WTC11 (cell line): ENCODE data around the gene ITGA11. TPM values are rescaled to one million over a fixed set of nuclear protein-coding genes. Genes with fewer than 3 reads are reported as not detected.

ENCODE experiments used
- ATAC-seq: fragments of 200-7000 bp; cut with Tn5 transposase; 2 replicates; pipeline ENCODE4 v1.10.0; 2021; ENCODE audit warnings: mild to moderate bottlenecking, moderate library complexity
- CTCF ChIA-PET: fragments of 300-600 bp; sonication (Branson Sonifier 250); formaldehyde crosslinking; loops from one replicate; lab custom pipeline; 2021; ENCODE audit warnings: antibody characterized with exemption; lab: Charles Lee
- POLR2A ChIA-PET: fragments of 350-600 bp; sonication (Branson Sonifier 250); formaldehyde crosslinking; loops from one replicate; lab custom pipeline; 2021; ENCODE audit warnings: antibody characterized with exemption; lab: Charles Lee
- DNase-seq: peaks from one replicate; pipeline ENCODE4 v3.0.0; 2021; ENCODE audit warnings: low spot score
- H3K27ac Mint-ChIP-seq: 2 replicates; pipeline ENCODE4 v1.8.0; 2021; ENCODE audit warnings: mixed read lengths
- H3K27me3 Mint-ChIP-seq: 2 replicates; pipeline ENCODE4 v1.8.0; 2021; ENCODE audit warnings: low read depth, mild to moderate bottlenecking, moderate library complexity, mixed read lengths
- H3K36me3 Mint-ChIP-seq: 2 replicates; pipeline ENCODE4 v1.8.0; 2021; ENCODE audit warnings: mixed read lengths
- H3K4me1 Mint-ChIP-seq: 2 replicates; pipeline ENCODE4 v1.8.0; 2022; ENCODE audit warnings: mixed read lengths
- H3K4me3 Mint-ChIP-seq: 2 replicates; pipeline ENCODE4 v1.8.0; 2021; ENCODE audit warnings: mild to moderate bottlenecking, moderate library complexity, mixed read lengths
- H3K9me3 Mint-ChIP-seq: 2 replicates; pipeline ENCODE4 v1.8.0; 2021; ENCODE audit warnings: mixed read lengths
- ARID4B ChIP-seq: sonication (generic); formaldehyde crosslinking; IDR thresholded peaks from 2 replicates; pipeline ENCODE4 v1.8.0; 2023; ENCODE audit warnings: missing genetic modification reagents, mild to moderate bottlenecking, borderline replicate concordance
- ATF2 ChIP-seq: sonication (generic); formaldehyde crosslinking; IDR thresholded peaks from 2 replicates; pipeline ENCODE4 v1.8.1; 2022; ENCODE audit warnings: low read depth, missing genetic modification reagents, borderline replicate concordance
- CREB1 ChIP-seq: sonication (generic); formaldehyde crosslinking; IDR thresholded peaks from 2 replicates; pipeline ENCODE4 v1.8.0; 2023; ENCODE audit warnings: mild to moderate bottlenecking, missing genetic modification reagents
- E2F1 ChIP-seq: sonication (generic); formaldehyde crosslinking; IDR thresholded peaks from 2 replicates; pipeline ENCODE4 v1.8.0; 2022; ENCODE audit warnings: mild to moderate bottlenecking, missing genetic modification reagents
- ETV6 ChIP-seq: sonication (generic); formaldehyde crosslinking; IDR thresholded peaks from 2 replicates; pipeline ENCODE4 v1.8.1; 2022; ENCODE audit warnings: mild to moderate bottlenecking, missing genetic modification reagents
- HMGXB4 ChIP-seq: sonication (generic); formaldehyde crosslinking; IDR thresholded peaks from 2 replicates; pipeline ENCODE4 v1.8.1; 2023; ENCODE audit warnings: mild to moderate bottlenecking, moderate library complexity, missing genetic modification reagents
- JUN ChIP-seq: sonication (generic); formaldehyde crosslinking; IDR thresholded peaks from 2 replicates; pipeline ENCODE4 v1.8.0; 2023; ENCODE audit warnings: mild to moderate bottlenecking, missing genetic modification reagents
- KAT7 ChIP-seq: sonication (generic); formaldehyde crosslinking; IDR thresholded peaks from 2 replicates; pipeline ENCODE4 v1.8.1; 2023; ENCODE audit warnings: missing genetic modification reagents, mild to moderate bottlenecking, borderline replicate concordance
- MAX ChIP-seq: sonication (generic); formaldehyde crosslinking; IDR thresholded peaks from 2 replicates; pipeline ENCODE4 v1.8.0; 2022; ENCODE audit warnings: mild to moderate bottlenecking, missing genetic modification reagents
- PRRX2 ChIP-seq: fragments of 250-450 bp; sonication (Bioruptor Pico); IDR thresholded peaks from 2 replicates; pipeline ENCODE4 v1.8.0; 2021; ENCODE audit warnings: mild to moderate bottlenecking
- RELA ChIP-seq: sonication (generic); formaldehyde crosslinking; IDR thresholded peaks from 2 replicates; pipeline ENCODE4 v1.8.1; 2022; ENCODE audit warnings: missing genetic modification reagents, mild to moderate bottlenecking, borderline replicate concordance
- SP1 ChIP-seq: sonication (generic); formaldehyde crosslinking; conservative IDR thresholded peaks from 2 replicates; pipeline ENCODE4 v1.8.1; 2022; ENCODE audit warnings: missing genetic modification reagents
- TCF7 ChIP-seq: sonication (generic); formaldehyde crosslinking; IDR thresholded peaks from 2 replicates; pipeline ENCODE4 v1.8.0; 2022; ENCODE audit warnings: mild to moderate bottlenecking, low read depth, missing genetic modification reagents, moderate library complexity
- TEAD4 ChIP-seq: sonication (generic); formaldehyde crosslinking; IDR thresholded peaks from 2 replicates; pipeline ENCODE4 v1.8.0; 2022; ENCODE audit warnings: mild to moderate bottlenecking, missing genetic modification reagents
- TP53 ChIP-seq: sonication (generic); formaldehyde crosslinking; IDR thresholded peaks from 2 replicates; pipeline ENCODE4 v1.8.1; 2023; ENCODE audit warnings: mild to moderate bottlenecking, missing genetic modification reagents
- ZNF232 ChIP-seq: sonication (generic); formaldehyde crosslinking; IDR thresholded peaks from 2 replicates; pipeline ENCODE4 v1.8.0; 2022; ENCODE audit warnings: mild to moderate bottlenecking, missing genetic modification reagents
- ZNF317 ChIP-seq: sonication (generic); formaldehyde crosslinking; IDR thresholded peaks from 2 replicates; pipeline ENCODE4 v1.8.1; 2023; ENCODE audit warnings: low read depth, mild to moderate bottlenecking, moderate library complexity, missing genetic modification reagents, borderline replicate concordance
- ZNF416 ChIP-seq: fragments of 250-450 bp; sonication (Bioruptor Pico); IDR thresholded peaks from 2 replicates; pipeline ENCODE4 v1.9.0; 2021; ENCODE audit warnings: mild to moderate bottlenecking, inconsistent platforms
- total RNA-seq: library from RNA; stranded (reverse); gene quantifications from 3 replicates; pipeline ENCODE4 v1.2.3, GENCODE V29; 2021

Gene ITGA11
- total RNA-seq, 1 experiment from 2014 or later = 0.15 TPM

- ATAC-seq = no peak
- POLR2A ChIA-PET = interaction anchor here (0.7 to 0.8 kb wide), 2 partner anchors 21 to 343 kb away, joined by 3 read pairs; no protein-coding TSS in a partner anchor
- H3K27ac Mint-ChIP-seq = no peak overlapping the region
- CTCF ChIA-PET = interaction anchor here (0.6 to 2.6 kb wide), 4 partner anchors 16 to 70 kb away, joined by 4 to 21 read pairs (median 5); no protein-coding TSS in a partner anchor
- no peaks in the 10 kb centered on the region for H3K36me3 Mint-ChIP-seq
- H3K4me3 Mint-ChIP-seq = no peak overlapping the region
- TF ChIP-seq TEAD4 (CRISPR knock-in tag) = no peak
- TF ChIP-seq MAX (CRISPR knock-in tag) = no peak
- no peak for TF ChIP-seq HMGXB4 (CRISPR knock-in tag)
- TF ChIP-seq, all 79 proteins: peak for 0
- DNase-seq = no peak
- peaks cover 3% of the 10 kb centered on the region for H3K27me3 Mint-ChIP-seq
- peaks cover 11% of the 10 kb centered on the region for H3K4me1 Mint-ChIP-seq
- no peaks in the 10 kb centered on the region for H3K9me3 Mint-ChIP-seq
Measured at GRCh38 chr15:68322796-68323195, 109.2 kb downstream of the ITGA11 start.

- Mint-ChIP-seq H3K9me3 (no peaks in the 10 kb centered on the region), H3K27ac (no peak overlapping the region), H3K36me3 (no peaks in the 10 kb centered on the region), H3K4me1 (peaks cover 7% of the 10 kb centered on the region), H3K4me3 (no peak overlapping the region), H3K27me3 (no peaks in the 10 kb centered on the region; the same call in 1 of the 2 replicates)
- no peak for DNase-seq
- ChIA-PET POLR2A (no interaction called here), CTCF (interaction anchor here (0.6 to 2.1 kb wide), 2 partner anchors 15 to 68 kb away, joined by 3 to 5 read pairs; no protein-coding TSS in a partner anchor)
- no peak for ATAC-seq
- TF ChIP-seq PRRX2 (no peak), ARID4B (CRISPR knock-in tag) (no peak), ATF2 (CRISPR knock-in tag) (no peak), TP53 (CRISPR knock-in tag) (no peak), JUN (no peak), KAT7 (CRISPR knock-in tag) (no peak), SP1 (CRISPR knock-in tag) (no peak), RELA (CRISPR knock-in tag) (no peak), CREB1 (CRISPR knock-in tag) (no peak), TCF7 (CRISPR knock-in tag) (no peak), ZNF416 (CRISPR knock-in tag) (no peak), E2F1 (no peak), ZNF317 (no peak), ETV6 (CRISPR knock-in tag) (no peak), ZNF232 (CRISPR knock-in tag) (no peak)
Measured at GRCh38 chr15:68321229-68321628, 110.7 kb downstream of the ITGA11 start.
